ENCODE data around the gene PROC.

Gene PROC

DNA sequence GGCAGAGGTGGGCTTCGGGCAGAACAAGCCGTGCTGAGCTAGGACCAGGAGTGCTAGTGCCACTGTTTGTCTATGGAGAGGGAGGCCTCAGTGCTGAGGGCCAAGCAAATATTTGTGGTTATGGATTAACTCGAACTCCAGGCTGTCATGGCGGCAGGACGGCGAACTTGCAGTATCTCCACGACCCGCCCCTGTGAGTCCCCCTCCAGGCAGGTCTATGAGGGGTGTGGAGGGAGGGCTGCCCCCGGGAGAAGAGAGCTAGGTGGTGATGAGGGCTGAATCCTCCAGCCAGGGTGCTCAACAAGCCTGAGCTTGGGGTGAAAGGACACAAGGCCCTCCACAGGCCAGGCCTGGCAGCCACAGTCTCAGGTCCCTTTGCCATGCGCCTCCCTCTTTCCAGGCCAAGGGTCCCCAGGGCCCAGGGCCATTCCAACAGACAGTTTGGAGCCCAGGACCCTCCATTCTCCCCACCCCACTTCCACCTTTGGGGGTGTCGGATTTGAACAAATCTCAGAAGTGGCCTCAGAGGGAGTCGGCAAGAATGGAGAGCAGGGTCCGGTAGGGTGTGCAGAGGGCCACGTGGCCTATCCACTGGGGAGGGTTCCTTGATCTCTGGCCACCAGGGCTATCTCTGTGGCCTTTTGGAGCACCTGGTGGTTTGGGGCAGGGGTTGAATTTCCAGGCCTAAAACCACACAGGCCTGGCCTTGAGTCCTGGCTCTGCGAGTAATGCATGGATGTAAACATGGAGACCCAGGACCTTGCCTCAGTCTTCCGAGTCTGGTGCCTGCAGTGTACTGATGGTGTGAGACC is at the start of gene PROC:
Gene PROC, plus strand, starts transcription at position 128 of the 812 bp plus-strand sequence. CDS start 1,516 bp downstream, outside the sequence.
- DNase-seq = no peak

DNA sequence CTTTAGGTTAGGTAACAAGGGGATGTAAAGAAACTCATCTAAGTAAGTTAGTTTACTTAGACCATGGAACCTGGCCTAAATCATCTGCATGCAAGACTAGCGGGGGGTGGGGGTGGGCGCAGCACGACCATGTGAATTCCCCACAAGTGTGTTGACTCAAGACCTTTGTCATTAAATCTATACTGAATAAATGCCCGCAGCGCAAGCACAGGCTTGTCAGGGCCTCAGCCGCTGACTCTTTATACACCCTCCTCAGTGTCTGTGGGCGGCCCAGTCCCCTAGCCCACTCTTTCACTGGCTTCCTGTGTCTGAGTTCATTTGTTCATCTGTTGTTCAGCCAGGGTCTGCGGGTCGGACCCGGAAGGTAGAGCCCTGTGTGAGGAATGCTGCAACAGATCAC is 48.2 kb upstream of the PROC start:
- no peak for DNase-seq

DNA sequence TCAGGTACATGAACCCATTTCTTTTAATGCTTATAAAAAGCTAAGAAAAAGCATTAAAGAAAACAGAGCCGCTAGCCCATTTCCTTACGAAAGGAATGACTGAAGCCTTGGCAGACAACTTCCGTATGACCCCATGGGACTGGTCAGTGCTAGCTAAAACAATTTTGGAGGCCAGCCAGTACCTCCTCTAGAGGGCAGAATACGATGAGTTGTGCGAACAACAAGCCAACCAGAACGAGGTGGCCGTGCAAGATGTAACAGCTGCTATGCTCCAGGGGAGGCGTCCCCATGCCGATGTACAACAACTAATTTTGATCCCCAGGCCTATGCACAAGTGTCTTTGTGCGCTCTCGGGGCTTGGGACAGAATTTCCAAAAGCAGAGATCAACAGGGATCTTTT is 47.2 kb upstream of the PROC start:
- no peak for DNase-seq

DNA sequence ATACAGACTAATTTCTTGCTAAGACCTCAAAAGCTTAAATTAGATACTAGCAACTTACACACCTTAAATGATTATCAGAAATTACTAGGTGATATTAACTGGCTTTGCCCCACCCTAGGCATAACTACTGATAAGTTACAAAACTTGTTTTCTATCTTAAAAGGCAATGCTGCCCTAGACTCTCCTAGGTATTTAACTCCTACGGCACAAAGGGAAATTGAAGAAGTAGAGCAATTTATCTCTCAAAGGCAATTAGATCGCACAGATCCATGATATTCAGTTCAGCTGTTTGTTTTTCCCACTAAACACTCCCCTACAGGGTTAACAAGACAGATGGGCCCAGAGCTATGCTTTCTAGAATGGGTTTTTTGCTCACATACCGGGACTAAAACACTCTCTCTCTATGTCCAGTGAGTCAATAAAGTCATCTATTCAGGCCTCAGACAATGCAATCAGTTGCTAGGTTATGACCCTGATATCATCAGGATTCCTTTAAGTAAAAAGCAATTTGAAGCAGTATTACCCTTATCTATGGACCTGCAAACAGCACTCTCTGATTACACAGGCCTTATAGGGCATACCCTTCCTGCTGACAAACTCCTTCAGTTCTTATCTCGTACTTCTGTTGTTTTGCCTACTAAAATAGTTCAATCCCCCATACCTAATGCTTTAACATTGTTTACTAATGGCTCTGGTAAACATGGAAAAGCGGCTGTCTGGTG is 44.7 kb upstream of the PROC start:
- DNase-seq = no peak

DNA sequence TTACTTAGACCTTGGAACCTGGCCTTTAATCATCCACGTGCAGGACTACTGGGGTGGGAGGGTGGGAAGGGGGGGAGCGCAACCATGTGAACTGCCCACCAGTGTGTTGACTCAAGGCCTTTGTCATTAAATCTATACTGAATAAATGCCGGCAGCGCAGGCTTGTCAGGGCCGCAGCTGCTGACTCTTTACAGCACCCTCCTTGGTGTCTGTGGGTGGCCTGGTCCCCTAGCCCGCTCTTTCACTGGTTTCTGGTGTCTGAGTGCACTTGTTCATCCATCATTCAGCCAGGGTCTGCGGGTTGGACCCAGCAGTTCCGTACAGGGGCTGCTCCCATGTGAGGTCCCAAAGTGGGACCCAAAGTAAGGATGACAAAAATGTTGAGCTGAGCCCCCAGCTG is 42.0 kb upstream of the PROC start:
- no peak for DNase-seq

DNA sequence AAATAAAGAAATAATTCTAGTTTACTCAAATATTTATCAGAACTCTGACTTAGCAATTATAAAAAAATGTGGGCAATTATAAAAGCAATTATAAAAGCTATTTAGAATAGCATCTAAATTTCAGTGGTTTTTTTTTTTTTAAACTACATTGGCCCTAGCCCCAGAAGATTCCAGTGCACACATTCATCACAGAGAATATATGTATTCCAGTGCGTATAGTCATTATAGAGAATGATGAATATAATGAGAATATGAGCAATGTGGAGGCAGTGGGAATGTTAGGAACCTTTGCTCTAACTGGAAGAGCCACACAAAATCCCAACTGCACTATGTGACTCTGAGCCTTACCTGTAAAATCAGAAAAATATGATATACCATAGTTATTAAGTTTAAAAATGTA is 41.0 kb upstream of the PROC start:
- no peak for DNase-seq

DNA sequence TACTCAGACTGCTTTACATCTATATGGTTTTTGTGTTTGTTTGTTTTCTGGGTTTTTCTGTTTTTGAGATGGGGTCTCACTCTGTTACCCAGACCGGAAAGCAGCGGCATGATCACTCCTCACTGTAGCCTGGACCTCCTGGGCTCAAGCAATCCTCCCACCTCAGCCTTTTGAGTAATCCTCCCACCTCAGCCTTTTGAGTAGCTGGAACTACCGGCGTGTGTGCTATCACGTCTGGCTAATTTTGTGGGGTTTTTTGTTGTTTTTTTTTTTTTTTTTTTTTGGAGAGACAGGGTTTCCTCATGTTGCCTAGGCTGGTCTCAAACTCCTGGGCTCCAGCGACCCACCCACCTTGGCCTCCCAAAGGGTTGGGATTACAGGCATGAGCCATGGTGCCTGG is 39.5 kb upstream of the PROC start:
- DNase-seq = no peak

DNA sequence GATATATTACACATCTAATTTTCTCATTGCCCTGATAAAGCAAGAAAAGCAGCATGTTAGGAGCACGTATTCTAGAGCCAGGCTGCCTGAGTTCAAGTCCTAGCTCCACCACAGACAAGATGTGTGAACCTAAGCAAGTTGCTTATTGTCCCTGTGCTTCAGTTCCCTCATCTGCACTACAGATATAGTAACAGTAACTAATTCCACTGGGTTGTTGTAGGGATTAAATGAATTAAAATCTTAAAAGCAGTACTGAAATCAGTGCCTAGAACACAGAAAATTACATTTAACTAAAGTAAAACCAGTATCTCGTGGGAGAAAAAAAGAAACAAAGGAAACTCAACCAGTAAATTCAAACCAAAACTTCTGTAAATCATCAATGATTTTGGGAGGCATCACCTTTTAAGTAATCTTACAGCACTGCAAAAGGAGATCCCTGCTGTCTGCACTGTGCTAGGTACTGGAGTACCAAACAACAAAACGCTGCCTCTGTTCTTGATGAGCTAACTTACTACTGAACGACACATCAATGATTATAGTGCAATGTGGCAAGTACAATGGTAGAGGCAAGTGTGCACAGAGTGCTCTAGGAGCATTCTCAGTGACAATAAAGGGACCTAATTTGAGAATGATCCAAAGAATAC is 38.4 kb upstream of the PROC start:
- DNase-seq = no peak

DNA sequence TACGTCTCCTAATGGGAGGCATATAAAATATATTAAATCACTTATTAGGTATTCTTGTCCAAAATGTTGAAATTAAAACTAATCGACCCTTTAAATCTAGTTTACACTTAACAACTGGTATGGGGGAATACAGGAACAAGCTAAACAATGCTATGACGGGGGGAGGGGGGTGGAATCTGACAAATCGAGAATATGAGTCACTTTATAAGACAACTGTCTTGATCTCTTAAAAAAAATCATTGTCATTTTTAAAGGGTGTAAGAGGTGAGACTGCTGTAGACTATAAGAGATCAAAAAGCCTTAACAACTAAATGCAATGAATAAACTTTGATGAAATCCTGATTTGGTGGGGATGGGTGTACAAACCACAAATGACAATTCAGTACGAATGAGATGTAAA is 36.5 kb upstream of the PROC start:
- DNase-seq = no peak

DNA sequence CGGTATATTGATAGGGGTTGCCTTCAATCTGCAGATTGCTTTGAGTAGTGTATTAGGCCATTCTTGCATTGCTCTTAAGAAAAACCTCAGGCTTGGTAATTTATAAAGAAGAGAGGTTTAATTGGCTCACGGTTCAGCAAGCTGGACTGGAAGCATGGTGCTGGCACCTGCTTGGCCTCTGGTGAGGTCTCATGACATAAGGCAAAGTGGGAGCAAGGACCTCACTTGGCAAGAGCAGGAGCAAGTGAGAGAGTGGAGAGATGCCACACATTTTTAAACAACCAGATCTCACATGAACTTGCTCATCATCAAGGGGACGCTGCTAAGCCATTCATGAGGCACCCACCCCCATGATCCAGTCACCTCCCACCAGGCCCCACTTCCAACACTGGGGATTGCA is 35.4 kb upstream of the PROC start:
- DNase-seq = no peak

DNA sequence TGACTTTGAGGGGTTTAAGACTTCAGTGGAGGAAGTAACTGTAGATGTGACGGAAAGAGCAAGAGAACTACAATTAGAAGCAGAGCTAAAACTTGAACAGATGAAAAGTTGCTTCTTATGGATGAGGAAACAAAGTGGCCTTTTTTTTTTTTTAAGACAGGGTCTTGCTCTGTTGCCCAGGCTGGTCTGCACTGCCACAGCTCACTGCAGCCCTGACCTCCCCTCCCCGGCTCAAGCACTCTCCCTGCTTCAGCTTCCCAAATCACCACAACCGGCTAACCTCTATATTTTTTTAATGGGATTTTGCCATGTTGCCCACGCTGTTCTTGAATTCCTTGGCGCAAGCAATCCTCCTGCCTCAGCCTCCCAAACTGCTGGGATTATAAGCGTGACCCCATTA is 33.7 kb upstream of the PROC start:
- no peak for DNase-seq

DNA sequence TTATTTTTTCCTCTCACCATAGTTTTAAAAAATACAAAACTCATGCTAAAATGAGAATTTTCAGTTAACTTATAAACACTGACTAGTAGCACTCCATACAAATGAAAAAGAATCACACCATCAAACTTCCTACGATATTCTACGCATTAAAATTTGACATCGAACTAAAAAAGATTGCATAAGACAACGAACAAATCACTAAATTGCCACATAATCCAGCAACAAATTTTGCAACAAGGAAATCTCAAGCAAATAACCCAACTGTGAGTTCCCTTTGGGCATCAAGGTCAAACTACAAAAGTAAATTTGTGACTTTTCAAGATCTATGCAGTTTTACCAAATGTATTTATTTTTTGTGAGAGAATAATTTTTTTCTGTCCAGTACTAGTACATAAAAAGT is 32.0 kb upstream of the PROC start:
- DNase-seq = no peak

DNA sequence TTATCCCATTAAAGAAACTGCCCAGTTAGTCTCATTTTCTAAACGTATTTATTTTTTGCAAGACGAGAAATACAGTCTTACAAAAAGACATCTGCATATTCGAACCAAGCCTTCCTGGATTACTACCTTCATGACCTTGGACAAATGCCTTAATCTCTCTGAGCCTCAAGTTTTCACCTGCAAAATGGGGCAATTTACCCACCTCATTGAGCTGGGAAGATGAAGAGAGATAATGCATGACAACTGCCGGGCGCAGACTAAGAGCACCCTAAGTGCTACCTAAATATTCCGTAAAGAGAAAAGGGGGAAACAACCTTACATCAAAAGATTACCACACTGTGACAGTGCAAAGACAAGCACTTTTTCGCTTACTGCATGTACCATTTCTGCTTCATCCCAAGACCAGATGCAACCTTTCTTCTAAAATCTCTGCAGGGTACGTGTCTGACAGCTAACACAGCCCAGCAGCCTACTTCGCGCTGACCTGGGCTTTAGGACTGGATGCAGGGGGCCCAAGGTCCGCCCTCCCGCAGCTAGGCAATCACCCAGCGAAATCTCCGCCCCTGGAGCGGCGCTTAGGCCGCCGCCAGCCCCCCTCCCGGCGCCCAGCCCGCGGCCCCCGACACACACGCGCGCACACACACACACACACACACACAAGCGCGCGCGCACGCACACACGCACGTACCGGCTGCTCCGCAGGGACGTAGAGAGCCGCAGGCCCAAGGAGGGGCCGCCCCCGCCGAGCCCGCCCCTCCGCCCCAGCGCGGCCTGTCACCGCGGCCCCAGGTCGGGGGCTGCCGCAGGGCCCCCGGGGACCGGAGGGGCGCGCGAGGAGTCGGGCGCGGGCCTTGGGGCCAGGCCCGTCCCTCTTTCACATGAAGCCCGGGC is 31.2 kb upstream of the PROC start:
- DNase-seq = peak; percentile 92

DNA sequence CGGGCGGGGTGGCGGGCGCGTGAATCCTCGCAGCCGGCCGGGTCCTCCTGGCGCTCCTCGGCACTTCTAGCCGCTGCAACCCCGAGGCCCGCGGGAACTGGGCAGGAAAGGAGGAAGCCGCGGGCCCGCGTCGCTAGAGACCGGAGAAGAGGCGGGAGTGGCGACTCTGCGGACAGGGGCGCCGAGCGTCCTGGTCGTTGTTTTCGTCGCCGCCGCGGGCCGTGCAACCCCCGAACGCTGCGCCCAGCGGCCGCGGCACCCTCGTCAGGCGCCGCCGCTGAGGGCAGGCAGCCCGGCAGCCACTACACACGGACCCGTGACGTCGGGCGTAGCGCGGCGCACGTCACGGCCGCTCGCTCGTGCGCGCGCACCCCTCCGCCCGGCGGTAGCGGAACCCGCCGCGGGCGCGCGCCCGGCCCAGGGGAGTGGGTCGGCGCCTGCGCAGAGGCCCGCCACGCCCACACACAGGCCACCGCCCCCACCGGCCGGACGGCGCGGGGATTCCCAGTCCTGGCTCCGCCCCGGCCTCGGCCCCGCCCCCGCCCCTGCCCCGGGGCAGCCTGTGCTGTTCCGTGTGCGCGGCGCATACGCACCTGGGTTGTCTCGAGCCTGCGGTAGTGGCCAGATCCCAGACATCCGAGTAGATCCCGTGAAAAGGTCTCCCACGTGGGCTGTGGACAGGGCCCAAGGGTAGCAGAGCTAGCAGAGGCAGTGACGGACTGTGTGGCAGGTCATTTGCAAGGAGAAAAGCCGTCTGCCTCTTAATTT is 30.4 kb upstream of the PROC start, which contains the start of gene MAP3K2:
Gene MAP3K2, minus strand, starts transcription at position 321 of the 768 bp plus-strand sequence. CDS start 44,846 bp downstream, outside the sequence.
- DNase-seq = peak; percentile 94

DNA sequence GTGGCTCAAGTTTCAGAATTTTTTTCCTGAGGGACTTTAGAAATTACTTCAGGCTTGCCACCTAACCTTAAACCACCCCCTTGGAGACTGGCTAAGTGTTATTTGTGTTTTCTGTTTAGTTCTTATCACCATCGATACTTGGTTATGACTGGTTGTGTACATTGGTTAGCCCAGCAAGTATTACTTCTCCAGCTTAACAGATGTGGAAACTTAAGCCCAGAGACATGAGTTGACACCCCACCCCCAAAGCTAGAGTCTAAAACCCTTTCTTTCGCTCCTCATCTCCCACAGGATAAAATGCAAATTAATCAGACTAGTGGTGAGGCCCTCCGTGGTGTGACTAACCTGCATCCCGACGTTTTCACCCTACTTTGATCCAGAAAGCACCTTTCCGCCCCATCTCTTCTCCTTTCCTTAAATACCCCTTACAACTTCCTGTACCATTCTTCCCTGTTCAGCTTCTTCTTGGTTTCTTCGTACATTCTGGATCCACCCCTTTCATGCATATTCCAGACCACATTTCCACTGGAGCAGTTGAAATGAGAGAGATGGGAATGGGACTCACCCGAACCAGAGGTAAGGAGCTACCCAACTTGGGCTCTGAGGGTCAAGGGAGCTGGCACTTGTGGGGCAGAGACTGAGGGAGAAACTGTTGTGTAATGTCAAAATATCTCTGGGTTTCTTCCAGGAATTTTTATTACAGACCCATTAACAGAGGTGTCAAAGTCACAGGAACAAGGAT is 29.6 kb upstream of the PROC start:
- DNase-seq = no peak

DNA sequence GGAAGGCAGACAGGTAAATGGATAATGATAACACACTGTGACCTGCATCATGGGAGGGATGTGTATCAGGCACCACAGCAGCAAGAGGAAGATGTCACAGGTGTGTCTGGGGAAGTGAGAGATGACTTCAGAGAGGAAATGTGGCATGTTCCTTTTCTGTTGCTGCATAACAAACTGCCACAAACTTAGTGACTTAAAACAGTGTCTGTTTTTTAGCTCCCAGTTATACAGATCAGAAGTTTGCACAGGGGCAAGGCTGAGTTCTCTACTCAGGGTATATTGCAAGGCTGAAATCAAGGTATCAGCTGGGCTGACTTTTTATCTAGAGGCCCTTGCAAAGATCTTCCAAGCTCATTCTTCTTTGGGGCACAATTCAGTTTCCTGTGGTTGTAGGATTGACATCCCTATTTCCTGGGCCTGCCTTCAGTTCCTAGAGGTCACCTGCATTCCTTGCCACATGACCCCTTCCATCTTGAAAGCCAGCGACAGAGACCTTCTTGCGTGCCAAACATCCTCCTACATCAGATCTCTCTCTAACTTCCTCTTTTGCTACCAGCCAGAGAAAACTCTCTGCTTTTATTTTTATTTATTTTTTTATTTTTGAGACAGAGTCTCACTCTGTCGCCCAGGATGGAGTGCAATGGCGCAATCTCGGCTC is 28.3 kb upstream of the PROC start:
- no peak for DNase-seq

DNA sequence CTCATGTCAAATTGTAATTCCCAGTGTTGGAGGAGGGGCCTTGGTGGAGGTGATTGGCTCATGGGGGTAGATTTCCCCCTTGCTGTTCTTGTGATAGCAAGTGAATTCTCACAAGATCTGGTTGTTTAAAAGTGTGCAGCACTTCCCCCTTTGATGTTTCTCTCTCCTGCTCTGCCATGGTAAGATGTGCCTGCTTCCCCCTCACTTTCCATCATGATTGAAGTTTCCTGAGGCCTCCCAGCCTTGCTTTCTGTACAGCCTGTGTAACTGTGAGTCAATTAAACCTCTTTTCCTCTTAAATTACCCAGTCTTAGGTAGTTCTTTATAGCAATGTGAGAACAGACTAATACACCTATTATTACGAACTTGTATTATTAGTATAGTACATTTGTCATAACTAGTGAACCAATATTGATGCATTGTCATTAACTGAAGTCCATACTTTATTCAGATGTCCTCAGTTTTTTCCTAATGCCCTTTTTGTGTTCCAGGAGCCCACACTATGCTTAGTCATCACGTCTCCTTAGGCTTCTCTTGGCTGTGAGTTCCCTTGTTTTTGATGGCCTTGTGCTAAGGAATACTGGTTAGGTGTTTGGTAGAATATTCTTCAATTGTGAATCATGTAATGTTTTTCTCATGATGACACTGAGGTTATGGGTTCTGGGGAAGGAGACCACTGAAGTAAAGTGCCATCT is 25.9 kb upstream of the PROC start:
- DNase-seq = no peak

DNA sequence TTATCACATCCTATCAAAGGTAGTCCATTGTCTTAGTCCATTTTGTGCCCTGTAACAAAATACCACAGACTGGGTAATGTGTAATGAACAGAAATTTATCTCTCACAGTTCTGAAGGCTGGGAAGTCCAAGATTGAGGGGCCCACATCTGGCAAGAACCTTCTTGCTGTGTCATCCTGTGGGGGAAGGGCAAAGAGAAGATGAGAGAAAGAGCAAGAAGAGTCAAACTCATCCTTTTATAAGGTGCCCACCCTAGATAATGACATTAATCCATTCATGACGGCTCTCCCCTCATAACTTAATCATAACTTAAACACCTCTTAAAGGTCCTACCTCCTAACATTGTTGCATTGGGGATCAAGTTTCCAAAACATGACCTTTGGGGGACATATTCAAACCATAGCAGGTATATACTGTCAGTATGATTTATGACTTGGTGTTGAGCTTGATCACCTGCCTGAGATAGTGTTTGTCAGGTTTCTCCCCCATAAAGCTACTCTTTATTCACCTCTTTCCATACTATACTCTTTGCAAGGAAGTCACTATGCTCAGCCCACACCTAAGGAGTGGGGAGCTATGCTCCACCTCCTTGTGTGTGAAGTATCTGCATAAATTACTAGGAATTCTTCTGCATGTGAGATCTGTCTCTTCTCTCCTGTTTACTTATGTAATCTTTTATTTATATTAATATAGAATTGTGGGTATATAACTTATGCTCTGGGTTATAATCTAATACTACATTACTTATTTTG is 25.2 kb upstream of the PROC start:
- no peak for DNase-seq

DNA sequence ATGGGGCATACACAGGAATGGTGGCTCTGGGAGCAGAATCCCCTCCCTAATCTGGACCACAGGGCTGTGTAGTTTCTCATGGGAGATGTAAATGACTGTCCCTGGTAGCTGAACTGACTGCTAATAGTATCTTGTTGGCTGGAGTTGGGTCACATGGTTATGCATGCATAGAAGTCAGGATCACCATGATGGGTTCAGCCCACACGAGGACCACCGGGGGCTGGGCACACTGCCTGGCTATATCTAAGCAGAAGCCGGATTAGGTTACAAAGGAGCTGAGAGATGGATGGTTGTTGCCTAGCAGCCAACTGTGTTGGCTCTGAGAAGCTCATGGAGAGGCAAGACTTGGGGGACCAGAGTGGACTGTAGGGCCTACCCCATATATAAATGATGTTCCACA is 23.7 kb upstream of the PROC start:
- DNase-seq = no peak
